NCI-H345 (cell line): ENCODE data around the gene IL1RL1.

Experiments used
- DNase-seq: peaks from one replicate; lab custom pipeline; 2025; lab: John Stamatoyannopoulos, UW

IL1RL1 gene

GRCh38 chr2:102310964-102311640, at the start of gene IL1RL1:
IL1RL1 (plus strand) TSS chr2:102311563; CDS start chr2:102338265, 26,702 bp downstream.
- DNase-seq = no peak

GRCh38 chr2:102262216-102263129, 48.9 kb upstream of the IL1RL1 start:
- no peak for DNase-seq

GRCh38 chr2:102264952-102265351, 46.4 kb upstream of the IL1RL1 start:
- DNase-seq = no peak

- DNase-seq = no peak
Observed at GRCh38 chr2:102266204-102266603, 45.2 kb upstream of the IL1RL1 start.

GRCh38 chr2:102267774-102268173, 43.6 kb upstream of the IL1RL1 start:
- no peak for DNase-seq

- DNase-seq = no peak
Observed at GRCh38 chr2:102268510-102269199, 42.7 kb upstream of the IL1RL1 start.

- DNase-seq = no peak
Observed at GRCh38 chr2:102269200-102269524, 42.2 kb upstream of the IL1RL1 start.

- DNase-seq = no peak
Observed at GRCh38 chr2:102271844-102272243, 39.5 kb upstream of the IL1RL1 start.

- DNase-seq = no peak
Observed at GRCh38 chr2:102273619-102274211, 37.6 kb upstream of the IL1RL1 start.

GRCh38 chr2:102276549-102277201, 34.7 kb upstream of the IL1RL1 start:
- DNase-seq = no peak

- DNase-seq = no peak
Observed at GRCh38 chr2:102277202-102277700, 34.1 kb upstream of the IL1RL1 start.

GRCh38 chr2:102278720-102279390, 32.5 kb upstream of the IL1RL1 start:
- DNase-seq = no peak

- DNase-seq = no peak
Observed at GRCh38 chr2:102279391-102279735, 32.0 kb upstream of the IL1RL1 start.

GRCh38 chr2:102282678-102283091, 28.7 kb upstream of the IL1RL1 start:
- no peak for DNase-seq

GRCh38 chr2:102283996-102284395, 27.4 kb upstream of the IL1RL1 start:
- DNase-seq = no peak

- no peak for DNase-seq
Observed at GRCh38 chr2:102284611-102285010, 26.8 kb upstream of the IL1RL1 start.

- DNase-seq = no peak
Observed at GRCh38 chr2:102285368-102285767, 26.0 kb upstream of the IL1RL1 start.

- DNase-seq = no peak
Observed at GRCh38 chr2:102286041-102286440, 25.3 kb upstream of the IL1RL1 start.

GRCh38 chr2:102289129-102289528, 22.2 kb upstream of the IL1RL1 start:
- no peak for DNase-seq

GRCh38 chr2:102290594-102290993, 20.8 kb upstream of the IL1RL1 start:
- DNase-seq = no peak
